HG03457 (cell line): ENCODE data around the gene CD200.

Experiments used
- ATAC-seq: cut with Tn5 transposase; IDR thresholded peaks from one replicate; pipeline ENCODE4 v1.9.1; 2021; ENCODE audit warnings: moderate number of reproducible peaks; ENCODE audit not compliant: unreplicated experiment

Gene CD200

GRCh38 chr3:112331851-112332250 is 1.1 kb upstream of the CD200 start:
- ATAC-seq = no peak

GRCh38 chr3:112333381-112334317 is 693 bp downstream of the CD200 start:
- ATAC-seq = no peak

- ATAC-seq = no peak
These were observed 1.9 kb downstream of the CD200 start for GRCh38 chr3:112334691-112335433.

- ATAC-seq = no peak
These were observed 2.5 kb downstream of the CD200 start for GRCh38 chr3:112335434-112335781.

- ATAC-seq = no peak
These were observed 5.2 kb downstream of the CD200 start for GRCh38 chr3:112338021-112338726.

GRCh38 chr3:112338727-112339056 is 5.7 kb downstream of the CD200 start:
- ATAC-seq = no peak

- ATAC-seq = no peak
These were observed 6.2 kb downstream of the CD200 start for GRCh38 chr3:112339134-112339533.

- ATAC-seq = no peak
These were observed 6.7 kb downstream of the CD200 start for GRCh38 chr3:112339609-112340008.

GRCh38 chr3:112341386-112341785 is 8.4 kb downstream of the CD200 start:
- ATAC-seq = no peak

- no peak for ATAC-seq
These were observed 12.7 kb downstream of the CD200 start for GRCh38 chr3:112345681-112346080.

- no peak for ATAC-seq
These were observed 13.7 kb downstream of the CD200 start for GRCh38 chr3:112346491-112347122.

- ATAC-seq = no peak
These were observed 16.0 kb downstream of the CD200 start for GRCh38 chr3:112348943-112349342.

- no peak for ATAC-seq
These were observed 16.6 kb downstream of the CD200 start for GRCh38 chr3:112349557-112349956.

GRCh38 chr3:112350018-112350810 is 17.3 kb downstream of the CD200 start:
- ATAC-seq = no peak

- no peak for ATAC-seq
These were observed 18.1 kb downstream of the CD200 start for GRCh38 chr3:112351036-112351435.

GRCh38 chr3:112351823-112352222 is 18.9 kb downstream of the CD200 start:
- ATAC-seq = no peak

GRCh38 chr3:112352720-112353119 is 19.8 kb downstream of the CD200 start:
- no peak for ATAC-seq

- ATAC-seq = no peak
These were observed 20.4 kb downstream of the CD200 start for GRCh38 chr3:112353365-112353764.

- ATAC-seq = no peak
These were observed 21.8 kb downstream of the CD200 start for GRCh38 chr3:112354642-112355306.

- ATAC-seq = no peak
These were observed 22.3 kb downstream of the CD200 start for GRCh38 chr3:112355307-112355687.
